HG02970 (cell line): ENCODE measurements around the gene OXNAD1.

Experiments
- ATAC-seq: cut with Tn5 transposase; IDR thresholded peaks from one replicate; pipeline ENCODE4 v1.9.1; 2021; ENCODE audit warnings: mild to moderate bottlenecking, moderate library complexity, moderate number of reproducible peaks; ENCODE audit not compliant: unreplicated experiment, low FRiP score

OXNAD1 gene

DNA sequence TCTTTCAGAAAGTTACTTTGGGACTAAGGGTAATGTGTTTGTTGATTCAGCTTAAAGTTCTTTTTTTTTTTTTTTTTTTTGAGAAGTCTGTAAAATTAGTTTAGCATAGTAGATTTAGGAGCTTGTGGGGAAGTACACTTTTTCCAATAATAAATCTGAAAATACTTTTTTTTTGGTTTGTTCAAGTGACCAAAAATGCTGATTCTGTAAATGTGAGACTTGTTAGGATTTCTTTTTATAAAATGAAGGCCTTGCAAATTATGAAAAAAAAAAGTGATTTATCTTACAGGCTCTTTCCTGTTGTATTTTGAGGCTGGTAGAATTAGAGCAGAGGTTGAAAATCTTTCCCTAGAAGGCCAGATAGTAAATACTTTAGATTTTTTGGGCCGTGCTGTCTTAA is 7.6 kb downstream of the OXNAD1 start:
- ATAC-seq, result no peak

DNA sequence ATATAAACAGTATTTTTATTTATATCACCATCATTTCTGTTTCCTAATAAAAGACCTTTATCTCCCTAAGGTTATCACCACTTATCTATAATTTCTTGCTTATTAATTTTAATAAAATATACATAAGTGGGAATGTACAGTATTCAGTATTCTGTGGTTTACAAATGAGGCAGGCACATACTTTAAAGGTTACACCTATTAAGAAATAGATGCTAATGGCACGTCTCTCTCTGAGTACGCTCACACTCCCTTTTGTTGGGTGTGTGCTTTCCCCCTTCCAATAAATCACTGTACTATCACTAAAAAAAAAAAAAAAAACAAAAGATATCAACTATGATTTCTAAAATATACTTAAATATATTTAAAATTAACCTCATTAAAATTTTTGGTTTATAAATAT is 8.9 kb downstream of the OXNAD1 start:
- ATAC-seq, result no peak

DNA sequence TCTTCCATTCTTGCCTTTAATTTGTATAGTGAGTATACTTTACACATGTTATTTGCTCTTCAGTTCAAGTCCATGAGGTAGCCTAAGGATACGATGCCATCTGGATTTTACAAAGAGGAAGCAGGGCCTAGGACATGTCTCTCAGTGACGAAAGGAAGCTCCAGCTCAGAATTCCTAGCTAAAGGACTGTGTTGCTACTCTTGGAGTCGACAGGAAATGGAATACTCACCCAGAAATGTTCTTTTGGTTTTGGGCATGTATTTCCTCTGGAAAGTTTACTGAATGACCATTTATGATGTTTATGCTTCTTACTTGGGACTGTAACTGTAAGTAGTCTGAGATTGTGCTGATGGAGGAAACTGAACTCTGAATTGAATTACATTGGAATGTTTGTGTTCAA is 12.5 kb downstream of the OXNAD1 start:
- ATAC-seq, result no peak

DNA sequence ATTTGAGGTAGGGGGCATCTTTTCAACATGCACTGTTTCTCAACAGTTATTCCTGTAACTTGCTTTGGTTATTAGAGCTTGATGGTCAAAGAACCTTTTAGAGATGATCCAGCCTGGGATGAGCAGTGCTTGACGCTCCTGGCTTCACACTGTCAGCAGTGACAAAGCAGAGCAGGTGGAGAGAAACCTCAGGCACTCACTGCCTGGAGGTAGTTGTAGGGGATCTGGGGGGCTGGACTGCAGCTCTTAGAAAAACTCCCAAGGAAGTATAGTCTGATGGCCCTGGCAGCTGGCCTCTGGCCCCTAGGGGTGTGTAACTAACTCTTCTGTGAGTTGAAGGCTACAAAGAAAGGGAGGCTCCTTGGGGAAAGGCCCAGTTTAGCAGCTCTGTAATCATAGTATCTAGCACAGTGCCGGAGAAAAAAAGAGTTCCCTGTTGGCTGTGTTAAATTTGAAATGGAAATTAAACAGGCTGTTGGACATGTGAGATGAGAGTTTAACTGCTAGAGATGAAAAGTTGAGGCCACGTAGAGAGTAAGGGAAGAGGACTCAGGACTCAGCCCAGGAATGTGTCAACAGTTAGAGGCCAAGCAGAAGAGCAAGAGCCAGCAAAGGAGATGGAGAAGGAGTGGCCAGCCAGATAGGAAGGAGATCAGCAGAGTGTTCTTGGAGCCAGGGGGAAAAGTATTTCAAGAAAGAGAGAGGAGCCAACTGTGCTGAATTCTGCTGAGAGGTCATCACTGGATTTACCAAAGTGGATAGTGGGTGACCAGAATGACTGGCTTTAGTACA is 14.2 kb downstream of the OXNAD1 start:
- no peak for ATAC-seq

DNA sequence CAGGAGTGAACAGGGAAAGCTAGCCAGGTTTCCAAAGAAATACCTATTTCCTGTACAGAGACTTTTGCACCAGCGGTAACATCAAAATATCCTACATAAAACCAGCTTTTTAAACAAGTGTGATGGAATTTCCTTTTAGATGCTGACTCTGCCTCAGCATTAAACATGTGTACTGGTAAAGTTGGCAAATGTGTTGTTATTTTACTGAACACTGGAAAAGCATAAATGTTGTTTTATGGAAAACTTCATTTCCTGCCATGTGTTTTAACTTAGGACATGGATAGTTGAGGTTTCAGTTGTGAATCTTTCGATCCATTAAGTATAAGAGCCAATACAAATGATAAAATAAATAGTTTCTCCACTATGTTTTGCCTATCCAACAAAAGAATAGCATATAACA is 15.7 kb downstream of the OXNAD1 start:
- no peak for ATAC-seq

DNA sequence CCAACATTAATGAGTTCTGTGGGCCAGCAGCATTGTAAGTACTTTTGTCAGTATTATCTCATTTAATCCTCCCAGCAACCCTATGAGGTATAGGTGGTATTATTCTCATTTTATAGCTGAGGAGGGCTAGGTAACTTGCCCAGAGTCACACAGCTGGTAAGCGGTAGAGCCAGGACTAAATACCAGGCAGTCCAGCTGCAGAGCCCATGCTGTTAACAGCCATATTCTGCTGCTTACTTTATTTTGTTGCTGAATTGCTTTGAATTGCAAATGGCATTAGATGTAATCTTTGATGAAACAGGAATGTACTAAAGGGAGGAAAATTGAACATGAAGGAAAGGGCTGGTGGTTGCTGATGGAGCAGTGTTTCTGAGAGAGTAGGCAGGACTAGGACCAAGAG is 19.6 kb downstream of the OXNAD1 start:
- no peak for ATAC-seq

DNA sequence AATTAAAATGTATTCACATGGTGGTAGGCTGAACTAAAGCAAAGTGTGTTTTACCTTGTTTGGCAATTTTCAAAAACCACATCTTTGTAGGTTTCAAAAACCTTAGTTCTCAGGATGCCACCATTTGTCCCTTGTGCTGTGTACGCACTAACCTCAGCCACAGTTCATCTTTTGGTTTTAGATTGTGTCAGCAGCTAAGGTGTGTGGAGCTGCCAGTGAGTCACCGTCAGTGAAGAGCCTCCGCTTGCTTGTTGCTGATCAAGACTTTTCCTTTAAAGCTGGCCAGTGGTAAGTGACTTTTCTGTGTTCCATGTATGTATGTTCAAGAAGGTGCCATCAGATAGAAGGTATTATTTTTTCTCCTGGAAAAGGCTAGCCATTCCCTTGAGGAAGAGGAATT is 21.1 kb downstream of the OXNAD1 start:
- no peak for ATAC-seq

DNA sequence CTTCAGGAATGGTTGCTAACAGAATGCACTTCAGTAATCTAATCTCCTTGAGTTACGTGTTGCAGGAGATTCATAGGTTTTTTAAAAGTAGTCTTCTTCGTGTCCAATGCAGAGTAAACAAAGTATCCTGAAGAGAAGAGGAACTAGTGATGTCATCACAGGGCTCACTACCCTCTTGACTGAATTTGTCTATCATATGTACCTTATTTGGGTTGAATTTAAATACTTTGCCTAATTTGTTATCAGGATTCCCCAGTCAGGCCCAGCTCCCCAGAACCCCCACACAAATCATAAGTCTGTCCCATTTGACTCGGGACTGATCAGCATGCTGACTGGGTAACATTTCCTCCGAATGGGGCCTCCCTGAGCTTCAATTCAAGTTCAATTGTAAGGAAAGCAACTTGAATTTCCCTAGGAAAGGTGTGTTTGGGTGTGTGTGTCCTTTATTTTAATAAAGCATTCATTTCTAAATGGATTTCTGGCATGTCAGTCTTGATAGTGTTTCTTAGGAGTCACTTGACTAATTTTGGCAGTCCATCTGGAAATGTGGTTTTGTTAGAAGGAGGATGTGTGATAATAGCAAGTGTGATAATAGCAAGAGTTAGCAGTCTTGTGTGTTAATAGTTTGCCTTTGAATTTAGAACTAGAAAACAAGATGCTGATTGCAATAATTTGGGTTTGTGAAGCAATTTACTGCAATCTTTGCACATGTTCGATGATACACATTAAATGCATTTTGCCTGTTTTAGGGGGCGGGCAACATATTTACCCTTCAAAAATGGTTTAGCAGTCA is 21.9 kb downstream of the OXNAD1 start:
- no peak for ATAC-seq

DNA sequence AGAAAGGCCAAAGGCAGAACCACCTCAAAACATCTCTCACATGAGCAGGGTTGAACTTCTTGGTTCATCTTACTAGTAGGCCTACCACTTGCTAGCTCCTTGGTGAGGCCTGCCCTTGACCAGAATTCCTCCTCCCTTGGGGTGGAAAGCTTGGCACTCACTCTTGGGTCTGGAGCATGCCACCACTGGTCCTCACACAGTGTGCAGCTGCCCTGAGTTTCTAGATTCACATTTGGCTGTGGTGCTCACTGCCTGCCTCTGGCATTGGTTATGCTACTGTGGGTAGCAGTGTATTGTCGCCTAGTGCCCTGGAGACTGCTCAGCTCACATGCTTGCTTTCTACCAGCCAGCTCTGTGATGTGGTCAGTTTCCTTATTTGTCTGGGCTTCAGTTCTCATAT is 23.7 kb downstream of the OXNAD1 start:
- ATAC-seq, result no peak

DNA sequence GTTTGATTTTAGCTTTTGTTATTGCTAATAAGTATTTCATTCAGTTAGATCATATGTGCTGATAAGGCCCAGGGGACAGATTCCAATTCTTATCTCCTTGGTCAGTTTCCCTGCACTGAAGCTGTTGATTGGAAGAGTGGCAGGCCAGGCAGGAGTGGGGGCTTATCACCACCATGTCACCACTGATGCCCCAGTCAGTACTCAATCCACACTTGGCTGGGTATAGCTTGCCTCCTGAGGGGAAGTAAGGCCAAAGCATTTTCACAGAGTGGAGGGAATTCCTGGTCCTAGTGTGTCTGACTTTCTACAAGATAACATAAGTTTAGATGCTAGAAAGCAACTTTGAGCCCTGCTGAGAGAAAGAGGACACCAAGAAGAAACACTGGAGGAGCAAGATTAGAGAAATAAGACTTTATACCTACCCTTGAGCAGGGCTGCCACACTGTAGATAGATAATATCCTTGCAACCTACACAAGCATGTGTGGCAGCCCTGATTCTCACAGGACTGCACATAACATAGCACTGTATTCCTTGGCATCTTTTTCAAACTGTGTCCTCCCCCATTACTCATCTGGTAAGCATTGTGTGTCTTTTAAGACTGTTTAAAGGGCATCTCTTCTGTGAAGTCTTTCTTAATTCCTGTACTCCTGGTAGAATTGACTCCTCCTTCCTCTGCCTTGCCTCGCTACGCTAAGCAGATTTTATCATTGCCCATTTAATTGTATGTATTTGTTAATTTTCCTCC is 24.3 kb downstream of the OXNAD1 start:
- ATAC-seq, result no peak

DNA sequence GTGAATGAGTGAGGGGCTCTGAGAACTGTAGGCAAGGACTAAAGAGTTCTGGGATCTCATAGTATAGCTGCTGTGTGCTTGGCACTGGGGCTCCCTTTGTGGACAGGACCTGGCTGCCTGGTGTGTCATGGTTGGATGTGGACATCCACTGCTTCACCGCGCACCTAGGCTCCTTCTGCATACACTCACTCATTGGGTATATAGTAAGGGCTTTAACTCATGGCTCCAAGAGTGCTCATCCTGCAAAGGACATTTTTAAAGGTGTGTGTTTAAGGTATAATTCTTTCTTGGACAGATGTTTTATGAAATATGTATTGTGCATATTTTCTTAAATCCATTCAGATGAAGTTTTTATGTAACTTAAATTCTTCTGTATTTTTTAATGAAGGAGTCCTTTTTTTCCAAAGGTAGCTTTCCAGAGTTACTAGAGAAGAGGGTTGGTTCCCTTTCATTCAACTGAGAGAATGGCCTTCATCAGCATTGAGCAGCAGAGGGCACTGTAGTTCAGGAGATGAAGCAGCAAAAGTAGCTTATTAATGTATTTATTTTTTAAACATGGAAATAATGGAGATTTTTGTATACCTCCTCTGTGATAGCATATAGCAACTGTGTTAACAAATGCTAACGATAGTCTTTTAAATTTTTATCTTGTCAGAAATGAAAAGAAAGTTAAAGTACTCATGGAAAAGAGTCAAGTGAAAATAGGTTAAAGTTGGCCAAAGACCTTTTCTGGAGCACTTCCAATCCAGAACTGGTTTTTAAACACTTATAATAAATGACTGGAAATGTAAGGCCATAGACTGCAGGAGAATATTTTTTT is 25.2 kb downstream of the OXNAD1 start:
- no peak for ATAC-seq

DNA sequence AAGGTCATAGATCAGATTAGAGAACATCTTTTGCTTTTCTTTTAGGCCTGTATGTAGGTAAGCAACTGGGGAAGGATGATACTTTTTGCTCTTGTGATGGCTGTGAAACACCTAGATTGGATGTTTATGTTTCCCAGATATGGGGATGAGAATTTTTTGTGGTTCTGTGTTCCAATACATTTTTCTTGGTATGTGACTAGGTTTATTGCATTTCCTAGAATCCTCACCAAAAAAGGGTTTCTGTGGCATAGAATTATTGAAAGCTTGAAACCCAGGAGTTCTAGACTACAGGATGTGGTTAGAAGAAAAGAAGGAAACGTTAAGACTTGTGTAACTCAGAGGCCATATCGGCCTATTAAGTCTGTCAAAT is 25.8 kb downstream of the OXNAD1 start:
- no peak for ATAC-seq

DNA sequence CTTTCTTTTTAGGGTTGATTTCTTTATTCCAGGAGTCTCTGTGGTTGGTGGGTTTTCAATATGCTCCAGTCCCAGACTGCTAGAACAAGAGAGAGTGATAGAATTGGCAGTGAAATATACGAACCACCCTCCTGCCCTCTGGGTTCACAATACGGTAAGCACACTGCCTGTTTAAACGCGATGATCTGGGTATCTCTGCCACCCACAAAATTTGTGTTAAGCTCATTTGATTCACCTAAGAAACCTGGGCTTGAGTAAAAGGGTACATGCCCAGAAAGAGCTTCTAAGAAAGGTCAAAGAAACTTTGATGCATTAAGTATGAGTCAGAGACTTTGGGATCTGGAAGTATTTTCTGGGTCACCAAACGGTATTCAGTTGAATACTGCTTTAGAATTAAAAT is 29.8 kb downstream of the OXNAD1 start:
- ATAC-seq, result no peak

DNA sequence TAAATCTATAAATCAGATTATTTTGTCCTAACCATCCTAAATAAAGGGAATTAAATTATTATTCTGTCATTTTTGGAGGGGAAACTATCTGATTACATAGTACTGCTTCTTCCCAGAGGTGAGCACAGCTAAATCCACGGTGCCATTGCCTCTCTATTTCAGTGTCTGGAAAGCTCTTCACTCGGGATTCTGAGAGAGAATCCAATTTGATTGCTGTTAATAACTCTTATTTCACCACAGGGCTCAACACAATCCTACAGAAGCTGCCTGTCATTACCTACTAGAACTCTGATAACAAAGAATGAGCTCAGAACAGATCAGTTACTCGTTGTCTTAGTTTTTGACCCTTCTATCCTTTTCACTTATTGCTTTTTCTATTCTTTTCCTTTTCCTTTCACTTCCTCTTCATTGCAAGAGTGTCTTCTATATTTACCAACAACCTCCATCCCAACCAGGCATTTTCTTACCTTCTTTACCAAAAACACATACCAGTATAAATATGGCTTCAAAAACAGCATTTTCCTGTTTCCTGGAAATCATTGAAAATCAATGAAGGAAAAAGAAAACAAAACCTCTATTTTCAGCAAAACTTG is 30.4 kb downstream of the OXNAD1 start:
- ATAC-seq, result no peak

DNA sequence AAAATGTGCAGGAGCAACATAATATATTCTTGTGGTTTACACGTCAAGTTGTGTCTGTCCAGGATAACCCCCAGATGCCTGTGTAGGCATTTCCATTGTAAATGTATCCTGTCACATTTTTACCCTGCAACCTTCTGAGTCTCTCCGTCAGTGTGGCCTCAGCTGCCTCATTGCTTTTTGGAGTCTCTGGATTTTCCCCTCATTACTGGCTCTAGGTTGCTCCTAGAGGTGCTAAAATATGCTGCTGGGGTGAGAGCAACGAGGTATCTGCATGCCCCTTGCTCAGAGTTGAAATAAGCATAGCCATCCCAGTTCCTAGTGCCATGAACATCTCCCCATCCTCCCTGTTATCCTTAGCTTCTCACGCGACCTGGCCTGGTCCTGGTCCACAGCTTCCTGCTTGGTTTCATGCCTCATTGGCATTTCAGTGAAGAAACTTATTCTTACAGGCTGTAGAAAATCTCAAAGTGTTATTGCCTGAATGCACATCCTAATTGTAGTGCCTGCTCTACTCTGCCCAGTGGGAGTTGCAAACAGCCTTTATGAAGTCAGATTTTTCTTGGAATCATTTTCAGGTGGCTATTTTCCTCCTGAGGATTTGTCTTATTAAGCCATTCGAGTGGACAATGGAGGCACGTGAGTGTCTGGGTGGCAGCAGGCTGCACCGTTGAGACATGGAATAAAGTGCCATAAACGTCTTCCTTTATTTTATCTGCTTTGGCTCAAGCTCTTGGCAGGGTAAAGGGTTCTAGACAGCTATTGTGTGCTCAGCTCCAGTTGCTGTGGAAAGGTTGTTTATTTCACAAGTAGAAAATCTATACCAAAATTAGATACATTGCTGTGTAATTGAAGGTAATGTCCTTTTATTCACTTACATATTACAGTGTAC is 33.2 kb downstream of the OXNAD1 start:
- no peak for ATAC-seq

DNA sequence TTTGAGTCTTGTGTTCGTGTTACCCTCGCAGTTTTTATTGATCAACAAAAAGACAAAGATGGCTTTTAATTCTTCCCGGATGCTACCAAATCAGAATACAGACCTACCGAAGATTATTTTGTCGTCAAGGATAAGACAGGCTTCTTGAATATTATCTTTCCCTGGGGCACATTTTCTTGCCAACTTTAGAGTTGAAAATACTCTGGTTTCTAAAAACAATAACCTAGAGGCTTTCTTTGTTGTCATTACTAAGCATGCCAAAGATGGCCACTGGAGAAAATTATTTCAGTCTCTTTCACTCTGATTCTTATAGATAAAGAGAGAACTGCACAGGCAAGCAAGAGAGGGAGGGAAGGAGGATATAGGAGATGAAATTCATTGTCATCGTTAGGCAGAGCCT is 33.9 kb downstream of the OXNAD1 start:
- no peak for ATAC-seq

DNA sequence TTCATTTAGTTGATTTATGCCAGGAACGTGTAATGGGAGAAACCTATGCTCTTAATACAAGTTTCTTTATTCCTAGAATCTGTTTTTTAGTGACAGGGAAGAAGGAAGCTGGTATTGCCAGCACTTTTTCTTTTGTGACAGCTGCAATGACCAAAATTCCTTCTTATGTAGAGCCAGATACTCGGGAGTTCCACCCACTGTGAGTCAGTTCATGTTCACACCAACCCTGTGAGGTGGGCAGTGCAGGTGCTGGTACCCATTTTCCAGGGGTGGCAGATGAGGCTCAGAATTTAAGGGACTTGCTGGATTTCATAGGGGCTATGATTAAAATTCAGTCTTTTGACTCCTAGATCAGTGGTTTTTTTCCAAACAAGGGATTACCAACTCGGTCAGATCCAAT is 34.7 kb downstream of the OXNAD1 start:
- no peak for ATAC-seq

DNA sequence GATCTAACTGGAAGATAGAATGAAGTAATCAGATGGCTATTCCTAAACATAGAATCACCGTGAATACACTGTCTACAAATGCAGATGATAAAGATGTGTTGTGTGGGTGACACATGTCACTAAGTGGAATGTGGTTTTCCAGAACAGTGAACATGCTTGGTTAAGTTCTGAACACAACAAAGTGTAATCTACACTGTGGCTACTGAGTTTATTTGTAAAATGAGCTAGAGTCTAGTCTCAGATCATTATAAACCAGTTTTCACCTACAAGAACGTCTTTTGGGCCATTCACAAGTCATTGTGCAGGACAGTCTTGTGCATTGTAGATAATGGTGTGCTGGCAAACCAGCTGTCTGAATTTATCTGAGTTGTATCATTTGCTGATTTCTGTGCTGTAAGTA is 35.3 kb downstream of the OXNAD1 start:
- ATAC-seq, result no peak

DNA sequence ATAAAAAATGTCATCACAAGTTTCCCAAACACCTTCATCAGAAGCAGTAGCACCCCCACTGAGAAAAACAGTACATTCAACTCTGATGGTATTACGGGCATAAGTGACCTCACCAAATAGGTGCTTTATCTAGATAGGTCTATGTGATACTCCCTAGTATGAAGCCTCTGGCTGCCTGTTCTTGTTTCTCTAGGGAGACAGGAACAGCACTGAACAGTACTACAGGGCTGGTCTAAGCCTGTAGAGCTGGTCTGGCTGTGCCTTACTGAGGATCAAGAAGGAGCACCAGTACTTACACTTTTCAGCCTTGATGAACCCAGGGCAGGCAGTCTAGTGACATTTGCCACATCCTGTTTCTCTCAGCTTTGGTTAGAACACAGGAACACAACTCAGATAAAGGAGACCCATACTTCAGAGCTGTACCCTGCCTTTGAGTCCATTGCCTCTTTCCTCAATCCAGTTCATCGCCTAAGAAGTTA is 35.9 kb downstream of the OXNAD1 start:
- no peak for ATAC-seq
